G401 (cell line): ENCODE data around the gene FRMPD1. TPM values are rescaled to one million over a fixed set of nuclear protein-coding genes. Genes with fewer than 3 reads are reported as not detected.
"Not testable (repeated sequence)": the region's sequence is repeated elsewhere in the genome, so short reads cannot be mapped to it uniquely, and the experiment has no call there.

Experiments used
- DNase-seq: peaks from one replicate; pipeline ENCODE4 v3.0.0-alpha.2; 2015; ENCODE audit warnings: low spot score
- in situ Hi-C: cut with HindIII; loops from 2 replicates; pipeline ENCODE4 v1.10.0; 2016; ENCODE audit warnings: low sequenced_read_pairs, mixed read lengths
- total RNA-seq: library from RNA; depleted of rRNA; stranded (reverse); fragments of >200 nt; shearing (Covaris generic); gene quantifications from 2 replicates; pipeline ENCODE4 v1.2.3, GENCODE V29; 2014; rRNA removed

The FRMPD1 gene
- not detected in 2 replicates for total RNA-seq

- in situ Hi-C loops = no loop called here
- peak; percentile 8 for DNase-seq
Measured at GRCh38 chr9:37650873-37651768, at the start of gene FRMPD1. Gene FRMPD1 (plus strand): TSS chr9:37650954. CDS start chr9:37692642, 41,688 bp downstream.

GRCh38 chr9:37602061-37602460 lies 48.7 kb upstream of the FRMPD1 start:
- in situ Hi-C loops, DNase-seq: not testable (repeated sequence)

- DNase-seq = no peak
- in situ Hi-C loops = no loop called here
Measured at GRCh38 chr9:37602817-37603216, 47.9 kb upstream of the FRMPD1 start.

DNA sequence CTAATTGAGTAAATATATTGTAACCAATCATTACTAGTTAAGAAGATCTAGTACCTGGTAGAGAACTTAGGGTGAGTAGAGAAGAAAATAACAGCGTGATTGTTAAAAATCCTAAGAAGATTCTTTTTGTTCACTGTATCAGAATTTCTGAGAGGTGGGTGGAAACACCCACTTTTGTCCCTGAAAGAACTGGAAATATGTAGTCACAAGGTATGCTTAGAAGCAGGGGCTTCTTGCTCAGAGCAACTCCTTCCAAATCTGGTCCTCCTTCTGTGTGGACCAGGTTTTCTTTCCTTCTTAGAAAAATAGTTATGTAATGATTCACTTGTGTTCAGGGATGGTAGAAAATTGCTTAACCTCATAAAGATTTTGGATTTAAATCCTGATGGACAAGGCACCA lies 46.5 kb upstream of the FRMPD1 start:
- no peak for DNase-seq
- in situ Hi-C loops = no loop called here

GRCh38 chr9:37608250-37608649 lies 42.5 kb upstream of the FRMPD1 start:
- in situ Hi-C loops = no loop called here
- no peak for DNase-seq

DNA sequence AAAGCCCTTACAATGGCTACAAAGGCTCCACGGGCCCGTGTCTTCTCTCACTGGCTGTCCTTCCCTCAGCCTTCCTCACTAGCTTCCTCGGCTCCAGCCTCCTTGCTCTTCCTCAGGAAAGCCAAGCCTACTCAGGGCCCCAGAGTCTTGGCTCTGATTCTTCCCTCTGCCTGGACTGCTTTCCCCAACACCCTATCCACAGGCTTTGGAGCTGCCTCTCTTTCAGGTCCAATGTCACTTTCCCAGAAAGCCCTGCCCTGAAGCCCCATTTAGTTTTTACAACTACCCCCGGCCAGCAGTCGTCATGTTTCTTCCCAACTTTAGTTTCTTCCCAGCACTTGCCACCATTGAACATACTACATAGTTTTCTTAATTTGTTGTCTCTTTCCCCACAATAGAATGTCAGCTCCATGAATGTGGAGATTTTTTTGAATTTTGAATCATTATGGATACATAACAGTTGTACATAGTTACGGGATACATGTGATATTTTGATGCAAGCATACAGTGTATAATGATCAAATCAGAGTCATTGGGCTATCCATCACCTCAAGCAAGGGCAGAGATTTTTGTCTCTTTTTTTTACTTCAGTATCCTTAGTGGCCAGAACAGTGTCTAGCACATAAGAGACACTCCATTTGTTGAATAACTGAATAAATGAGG lies 40.9 kb upstream of the FRMPD1 start:
- in situ Hi-C loops = no loop called here
- no peak for DNase-seq

DNA sequence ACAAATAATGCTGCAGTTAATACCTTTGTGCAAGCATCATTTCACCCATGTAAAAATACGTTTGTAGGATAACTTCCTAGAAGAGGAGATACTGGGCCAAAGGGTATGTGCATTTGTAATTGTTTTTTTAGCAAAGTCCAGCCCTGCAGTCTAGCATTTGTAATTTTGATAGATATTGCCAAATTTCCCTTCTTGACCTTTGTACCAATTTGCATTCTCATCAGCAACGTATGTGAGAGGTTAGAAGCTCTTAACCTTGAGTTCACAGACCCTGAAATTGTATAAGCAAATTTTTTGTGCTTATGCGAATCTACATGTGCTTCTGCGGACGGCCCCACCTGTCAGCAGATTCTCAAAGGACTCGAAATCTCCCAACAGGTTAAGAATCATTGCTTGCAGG lies 39.7 kb upstream of the FRMPD1 start:
- in situ Hi-C loops = no loop called here

GRCh38 chr9:37611961-37612360 lies 38.8 kb upstream of the FRMPD1 start:
- in situ Hi-C loops = no loop called here
- no peak for DNase-seq

More for the DNA sequence above, 39.7 kb upstream of the FRMPD1 start:
- no peak for DNase-seq

DNA sequence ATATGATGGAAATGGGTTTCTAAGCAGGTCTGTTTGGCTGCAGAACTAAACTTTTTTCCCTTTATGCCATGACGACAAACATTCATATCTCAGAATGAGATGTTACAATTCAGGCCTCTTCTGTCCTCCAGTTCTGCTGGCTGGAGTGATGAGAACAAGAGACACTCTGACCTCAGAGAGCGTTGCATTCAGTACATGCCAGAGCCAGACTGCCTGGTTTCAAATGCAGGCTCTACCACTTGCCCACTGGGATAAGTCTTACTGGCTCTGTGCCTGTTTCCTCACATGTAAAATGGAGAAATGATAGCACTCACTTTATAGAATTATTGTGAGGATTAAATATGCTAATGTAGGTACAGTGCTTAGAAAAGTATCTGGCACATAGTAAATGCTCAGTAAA lies 33.6 kb upstream of the FRMPD1 start:
- no peak for DNase-seq
- in situ Hi-C loops = no loop called here

DNA sequence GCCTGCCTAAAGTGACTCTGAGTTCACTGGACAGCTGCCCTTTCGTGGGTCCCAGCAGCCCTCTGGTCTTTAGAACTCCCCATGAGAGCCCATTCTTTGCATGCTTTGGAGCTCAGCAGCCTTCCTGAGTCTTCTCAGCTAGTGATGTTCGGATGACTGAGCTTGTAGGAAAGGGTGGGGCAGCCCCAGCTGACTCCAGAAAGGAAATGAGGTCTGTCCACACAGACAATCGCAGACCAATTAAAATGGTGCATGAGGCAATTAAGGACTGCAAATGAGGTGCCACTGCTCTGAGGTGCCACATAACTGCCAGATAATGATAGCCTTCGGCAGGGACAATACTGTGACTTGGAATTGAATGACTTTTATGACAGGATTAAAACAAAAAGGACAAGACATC lies 32.9 kb upstream of the FRMPD1 start:
- DNase-seq = no peak
- in situ Hi-C loops = no loop called here

DNA sequence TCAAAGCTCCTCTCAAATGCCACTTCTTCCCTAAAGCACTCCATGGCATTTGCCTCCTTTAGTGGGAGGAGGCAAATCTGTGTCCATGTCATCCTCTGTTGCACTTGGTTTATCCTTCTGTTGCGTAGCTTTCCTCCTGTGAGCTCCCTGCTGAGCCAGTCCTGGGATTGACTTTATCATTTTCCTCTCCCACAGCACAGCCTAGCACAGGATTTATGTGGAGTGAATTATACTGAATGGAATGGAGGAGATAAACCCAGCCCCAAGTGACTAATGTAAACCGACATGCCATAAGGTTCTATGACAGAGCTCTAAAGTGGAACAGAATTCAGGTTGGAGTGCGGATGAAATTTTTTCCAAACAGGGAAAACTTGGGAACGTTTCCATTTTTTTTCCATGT lies 31.9 kb upstream of the FRMPD1 start:
- in situ Hi-C loops = no loop called here
- no peak for DNase-seq

GRCh38 chr9:37619806-37620205 lies 30.9 kb upstream of the FRMPD1 start:
- in situ Hi-C loops = no loop called here
- no peak for DNase-seq

DNA sequence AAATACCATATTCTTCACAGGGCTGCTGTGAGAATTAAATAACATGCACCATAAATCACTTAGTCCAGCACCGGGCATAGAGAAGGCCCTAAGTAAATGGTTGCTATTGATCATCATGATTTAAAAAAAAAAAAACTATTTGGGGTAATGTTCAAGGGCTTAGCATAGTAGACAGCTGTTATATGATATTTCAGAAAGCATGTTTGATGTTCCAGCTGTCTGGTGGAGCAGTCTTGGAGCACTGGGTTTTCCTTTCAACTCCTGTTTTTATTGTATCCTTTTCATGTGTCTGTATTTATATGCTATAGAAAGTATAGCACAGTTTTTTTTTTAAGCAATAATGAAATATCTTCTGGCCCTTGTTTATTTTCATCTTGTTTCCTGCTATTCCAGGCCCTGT lies 30.4 kb upstream of the FRMPD1 start:
- DNase-seq = no peak
- in situ Hi-C loops = no loop called here

DNA sequence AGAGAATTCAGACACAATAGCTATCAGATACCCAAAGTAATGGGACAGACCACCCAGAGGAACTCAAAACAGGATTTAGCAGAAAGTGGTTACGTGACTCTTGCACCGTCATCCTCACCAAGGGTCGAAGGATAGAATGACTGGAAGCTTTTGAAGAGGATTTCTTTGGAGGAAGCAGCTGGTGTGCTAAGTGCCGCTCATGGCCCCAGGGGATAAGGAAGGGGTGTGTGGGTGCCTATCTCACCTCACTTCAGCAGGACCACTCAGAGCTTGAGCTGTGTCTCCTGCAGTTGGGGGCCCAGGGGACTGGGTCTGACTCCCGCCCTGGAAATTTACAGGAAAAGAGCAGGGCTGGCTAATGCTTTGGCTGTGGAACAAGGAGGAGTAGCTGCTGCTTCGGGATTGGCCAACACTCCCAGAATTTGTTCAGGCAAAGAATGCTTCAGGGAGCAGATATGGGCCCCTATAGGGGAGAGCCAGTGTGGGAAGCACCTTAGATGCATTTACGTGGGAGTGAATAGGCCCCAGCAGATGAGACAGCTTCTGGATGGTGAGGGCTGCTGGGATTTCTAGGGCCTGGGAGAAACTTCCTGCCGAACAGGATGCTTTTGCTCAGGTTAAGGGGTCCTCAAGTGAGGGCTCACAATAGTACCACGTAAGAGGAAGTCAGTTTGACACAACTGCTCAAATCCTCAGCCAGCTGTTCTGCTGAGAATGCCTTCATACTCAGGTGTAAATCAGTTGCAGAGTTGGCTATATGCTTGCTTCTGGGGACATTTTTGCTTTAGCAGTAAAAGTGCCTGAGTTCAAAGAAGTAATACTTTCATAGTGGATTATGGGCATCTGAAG lies 29.3 kb upstream of the FRMPD1 start:
- no peak for DNase-seq
- in situ Hi-C loops = no loop called here

DNA sequence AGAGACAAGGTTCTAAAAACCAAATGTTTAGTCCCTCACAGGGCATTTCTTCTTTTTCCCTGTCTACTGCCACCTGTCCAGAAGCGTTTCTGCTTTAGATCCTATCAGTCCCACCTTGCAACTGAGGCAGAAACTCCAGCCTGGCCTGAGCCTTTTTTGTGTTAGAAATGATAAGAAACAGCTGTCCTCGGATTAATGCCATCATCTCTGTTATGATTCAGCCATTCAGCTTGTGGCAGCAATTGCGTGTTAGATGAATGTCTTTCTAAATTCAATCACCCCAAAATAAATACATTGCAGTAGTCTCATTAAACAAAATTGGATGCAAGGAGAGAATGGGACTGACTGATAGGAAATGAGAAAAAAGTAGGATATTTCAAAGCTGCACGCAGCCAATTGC lies 28.3 kb upstream of the FRMPD1 start:
- DNase-seq = no peak
- in situ Hi-C loops = no loop called here

GRCh38 chr9:37623267-37623666 lies 27.5 kb upstream of the FRMPD1 start:
- in situ Hi-C loops = no loop called here
- DNase-seq = no peak

DNA sequence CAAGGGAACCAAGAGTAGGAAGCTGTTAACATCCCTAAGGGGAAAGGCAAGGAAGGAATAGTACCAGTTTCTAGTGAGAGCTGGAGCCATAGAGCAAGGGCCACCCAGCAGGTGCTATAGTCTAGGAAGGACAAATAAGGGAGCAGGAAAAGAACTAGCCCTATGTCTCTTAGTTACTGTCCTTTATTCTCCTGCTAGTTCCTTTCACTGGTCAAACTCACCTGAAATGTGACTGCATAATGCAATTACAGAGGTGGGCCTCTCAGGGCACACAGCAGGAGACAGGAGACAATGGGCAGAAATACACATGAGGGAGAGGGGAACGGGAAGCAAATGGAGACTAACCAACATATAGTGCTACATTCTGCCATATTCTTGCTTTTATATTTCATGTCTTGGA lies 26.7 kb upstream of the FRMPD1 start:
- in situ Hi-C loops = no loop called here
- DNase-seq = no peak

DNA sequence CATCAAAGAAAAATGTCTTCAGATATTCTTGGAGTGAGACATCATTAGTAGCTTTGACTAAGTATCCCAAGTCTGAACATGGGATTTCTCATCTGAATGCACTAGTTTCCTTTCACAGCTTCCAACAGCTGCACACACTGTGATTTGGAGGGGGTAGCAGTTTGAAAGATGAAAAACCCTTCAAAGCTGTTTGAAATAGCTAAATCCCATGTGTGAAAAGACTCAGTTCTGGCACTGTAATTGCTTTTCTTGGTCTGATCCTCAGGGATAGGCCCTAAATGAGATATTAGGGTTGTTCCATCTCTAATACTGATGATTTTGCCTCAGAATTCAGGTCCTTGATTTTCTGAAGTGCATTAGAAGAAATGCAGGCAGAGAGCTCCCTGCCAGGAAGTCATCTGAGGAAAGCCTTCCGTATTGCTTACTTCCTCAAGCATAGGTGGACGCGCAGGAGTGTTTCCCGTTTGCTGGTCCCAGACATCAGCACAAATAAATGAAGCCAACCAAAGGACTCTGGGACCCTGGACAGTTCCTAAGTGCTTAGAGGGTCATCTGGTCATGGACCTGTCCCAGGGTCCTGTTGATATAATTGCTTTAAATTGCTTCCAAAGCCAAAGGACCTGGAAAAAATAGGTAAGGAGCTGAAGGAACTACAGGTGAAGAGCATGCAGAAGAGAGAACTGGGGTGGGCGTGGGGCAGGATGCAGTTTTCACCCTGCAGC lies 25.6 kb upstream of the FRMPD1 start:
- in situ Hi-C loops = no loop called here
- DNase-seq = no peak

DNA sequence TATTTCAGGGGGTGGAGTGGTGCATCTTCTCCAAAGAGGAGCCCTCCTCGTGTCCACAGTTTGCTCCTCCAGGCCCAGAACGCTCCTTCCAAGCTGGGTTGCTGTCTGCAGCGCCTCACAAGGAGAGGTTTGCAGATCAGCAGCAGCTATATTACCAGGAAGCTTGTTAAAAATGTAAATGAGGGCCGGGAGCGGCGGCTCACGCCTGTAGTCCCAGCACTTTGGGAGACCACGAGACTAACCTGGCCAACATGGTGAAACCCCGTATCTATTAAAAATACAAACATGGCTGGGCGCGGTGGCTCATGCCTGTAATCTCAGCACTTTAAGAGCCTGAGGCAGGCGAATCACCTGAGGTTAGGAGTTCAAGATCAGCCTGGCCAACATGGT lies 25.0 kb upstream of the FRMPD1 start:
- no peak for DNase-seq
- in situ Hi-C loops = no loop called here
